Liver (tissue), 9 donors: ENCODE results near the gene GTF2E1. TPM values are rescaled to one million over a fixed set of nuclear protein-coding genes. Genes with fewer than 3 reads are reported as not detected.

ENCODE experiments used
- DNase-seq: peaks from one replicate; pipeline ENCODE4 v3.0.0-alpha.2; 2017; ENCODE audit warnings: low spot score
- H3K27ac ChIP-seq, 2 donors: one replicate each; pipeline ENCODE4 v1.7.0; 2013; ENCODE audit warnings: inconsistent platforms in 2 of 2, low read length in 2 of 2, control low read depth in 1 of 2, low read depth in 1 of 2, mild to moderate bottlenecking in 1 of 2
- H3K27me3 ChIP-seq, 4 donors: one replicate each; pipeline versions ENCODE4 v1.6.1 to v1.7.0; 2013; ENCODE audit warnings: low read length in 3 of 4, inconsistent platforms in 1 of 4, mild to moderate bottlenecking in 1 of 4, moderate library complexity in 1 of 4; ENCODE audit not compliant: control insufficient read depth in 4 of 4, insufficient read depth in 4 of 4
- H3K36me3 ChIP-seq, 4 donors: one replicate each; pipeline versions ENCODE4 v1.6.1 to v1.7.0; 2013; ENCODE audit warnings: low read length in 3 of 4, mild to moderate bottlenecking in 3 of 4, low read depth in 1 of 4, moderate library complexity in 1 of 4; ENCODE audit not compliant: control insufficient read depth in 4 of 4, insufficient read depth in 3 of 4
- H3K4me1 ChIP-seq, 4 donors: one replicate each; pipeline versions ENCODE4 v1.6.1 to v1.7.0; 2013; ENCODE audit warnings: low read length in 3 of 4, mild to moderate bottlenecking in 3 of 4, moderate library complexity in 1 of 4; ENCODE audit not compliant: control insufficient read depth in 4 of 4, insufficient read depth in 4 of 4
- H3K4me3 ChIP-seq, 3 donors: one replicate each; pipeline versions ENCODE4 v1.6.1 to v1.7.0; 2013; ENCODE audit warnings: low read length in 3 of 3, control low read depth in 1 of 3, low read depth in 1 of 3, mild to moderate bottlenecking in 1 of 3
- H3K9ac ChIP-seq, 2 donors: one replicate each; pipeline ENCODE4 v1.7.0; 2013; ENCODE audit warnings: low read length in 2 of 2, mild to moderate bottlenecking in 2 of 2, moderate library complexity in 2 of 2, control low read depth in 1 of 2, low read depth in 1 of 2
- H3K9me3 ChIP-seq, 4 donors: one replicate each; pipeline versions ENCODE4 v1.6.1 to v1.7.0; 2013; ENCODE audit warnings: low read length in 3 of 4; ENCODE audit not compliant: control insufficient read depth in 4 of 4
- FOXA1 ChIP-seq: IDR thresholded peaks from 2 replicates; pipeline ENCODE4 v1.6.1; 2016; ENCODE audit warnings: antibody characterized with exemption
- FOXA2 ChIP-seq: IDR thresholded peaks from 2 replicates; pipeline ENCODE4 v1.6.1; 2016; ENCODE audit warnings: antibody characterized with exemption
- GABPA ChIP-seq, 2 donors: IDR thresholded peaks in 1 of 2; conservative IDR thresholded peaks in 1 of 2; 2 replicates each; pipeline ENCODE4 v1.6.1; 2016; ENCODE audit warnings: antibody characterized with exemption in 2 of 2, mild to moderate bottlenecking in 1 of 2, moderate library complexity in 1 of 2
- HNF4G ChIP-seq: IDR thresholded peaks from 2 replicates; pipeline ENCODE4 v1.6.1; 2016; ENCODE audit warnings: antibody characterized with exemption
- JUND ChIP-seq, 2 donors: IDR thresholded peaks; 2 replicates each; pipeline ENCODE4 v1.6.1; 2016; ENCODE audit warnings: antibody characterized with exemption in 2 of 2
- NR2F2 ChIP-seq: IDR thresholded peaks from 2 replicates; pipeline ENCODE4 v1.6.1; 2016; ENCODE audit warnings: antibody characterized with exemption
- RAD21 ChIP-seq, 2 donors: IDR thresholded peaks; 2 replicates each; pipeline ENCODE4 v1.6.1; 2016; ENCODE audit warnings: antibody characterized with exemption in 2 of 2, mild to moderate bottlenecking in 2 of 2
- RXRA ChIP-seq, 2 donors: IDR thresholded peaks; 2 replicates each; pipeline ENCODE4 v1.6.1; 2017 to 2018; ENCODE audit warnings: antibody characterized with exemption in 2 of 2, mild to moderate bottlenecking in 1 of 2
- SP1 ChIP-seq: IDR thresholded peaks from 2 replicates; pipeline ENCODE4 v1.6.1; 2018; ENCODE audit warnings: antibody characterized with exemption, mild to moderate bottlenecking
- TAF1 ChIP-seq: conservative IDR thresholded peaks from 2 replicates; pipeline ENCODE4 v1.6.1; 2016; ENCODE audit warnings: antibody characterized with exemption, mild to moderate bottlenecking
- YY1 ChIP-seq: IDR thresholded peaks from 2 replicates; pipeline ENCODE4 v1.6.1; 2016; ENCODE audit warnings: antibody characterized with exemption, mild to moderate bottlenecking
- polyA plus RNA-seq, 2 donors: library from polyadenylated mRNA; stranded (reverse) in 1 of 2; unstranded in 1 of 2; fragments of 200-250 nt in 1 of 2; fragments of >200 nt in 1 of 2; fragmentation: Nextera tagmentation in 1 of 2; extraction: Ambion mirVana in 1 of 2; gene quantifications; one replicate each; pipeline versions ENCODE4 v1.2.1 to v1.2.3, GENCODE V29; 2013 to 2015
- total RNA-seq, 2 donors: library from RNA; depleted of rRNA; stranded (reverse); fragments of >200 nt; gene quantifications; one replicate each; pipeline ENCODE4 v1.2.3, GENCODE V29; 2014
- TF ChIP-seq, protein P1 (sequence below): fragments of 150-350 bp; IDR thresholded peaks from 2 replicates; pipeline ENCODE4 v1.5.1; 2017; ENCODE audit warnings: improper control_type of control experiment, low read depth, low read length; ENCODE audit not compliant: missing input control
- TF ChIP-seq, protein P2 (sequence below): IDR thresholded peaks from 2 replicates; pipeline ENCODE4 v1.6.1; 2016; ENCODE audit warnings: antibody characterized with exemption, mild to moderate bottlenecking
- TF ChIP-seq, protein P3 (sequence below): IDR thresholded peaks from 2 replicates; pipeline ENCODE4 v1.6.1; 2016; ENCODE audit warnings: antibody characterized with exemption
- TF ChIP-seq, protein P4 (sequence below): IDR thresholded peaks from 2 replicates; pipeline ENCODE4 v1.6.1; 2016; ENCODE audit warnings: antibody characterized with exemption
- TF ChIP-seq, protein P5 (sequence below): IDR thresholded peaks from 2 replicates; pipeline ENCODE4 v1.6.1; 2016; ENCODE audit warnings: antibody characterized with exemption
- donor health status: healthy.
- donor health status: healthy.
- donor health status: healthy.
- donor health status: healthy.
- donor health status: healthy.

The GTF2E1 gene
- total and polyA plus RNA-seq, 4 donors = 2.3 to 9.5 (median 3.9) TPM

DNA sequence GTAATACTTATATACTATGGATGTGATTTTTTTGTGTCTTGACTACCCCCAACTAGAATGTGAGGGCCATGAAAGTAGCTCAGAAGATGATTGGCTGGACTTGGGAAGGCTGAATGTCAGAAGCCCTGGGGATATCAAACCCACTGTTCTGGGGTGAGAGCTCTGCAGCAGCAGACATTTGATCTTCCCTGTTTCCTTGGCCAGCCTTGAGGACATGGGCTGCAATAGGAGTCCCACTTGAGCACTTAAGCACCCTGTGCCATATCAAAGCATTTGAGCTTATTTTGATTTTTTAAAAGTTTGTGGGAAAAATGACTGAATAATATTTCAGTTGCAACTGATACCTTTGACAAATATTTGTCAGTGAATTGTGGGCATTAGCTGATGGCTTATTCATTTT, 21.7 kb downstream of the GTF2E1 start:
- no peak for DNase-seq
- peaks cover 0 to 15% (median 12%) of the 10 kb centered on the region in 4 donors for H3K4me1 ChIP-seq
- H3K9me3 ChIP-seq = no peaks in the 10 kb centered on the region
- no peaks in the 10 kb centered on the region for H3K36me3 ChIP-seq
- H3K27me3 ChIP-seq = no peaks in the 10 kb centered on the region
- H3K27ac ChIP-seq = no peak overlapping the region
- no peak overlapping the region for H3K4me3 ChIP-seq
- TF ChIP-seq, protein P1, sequence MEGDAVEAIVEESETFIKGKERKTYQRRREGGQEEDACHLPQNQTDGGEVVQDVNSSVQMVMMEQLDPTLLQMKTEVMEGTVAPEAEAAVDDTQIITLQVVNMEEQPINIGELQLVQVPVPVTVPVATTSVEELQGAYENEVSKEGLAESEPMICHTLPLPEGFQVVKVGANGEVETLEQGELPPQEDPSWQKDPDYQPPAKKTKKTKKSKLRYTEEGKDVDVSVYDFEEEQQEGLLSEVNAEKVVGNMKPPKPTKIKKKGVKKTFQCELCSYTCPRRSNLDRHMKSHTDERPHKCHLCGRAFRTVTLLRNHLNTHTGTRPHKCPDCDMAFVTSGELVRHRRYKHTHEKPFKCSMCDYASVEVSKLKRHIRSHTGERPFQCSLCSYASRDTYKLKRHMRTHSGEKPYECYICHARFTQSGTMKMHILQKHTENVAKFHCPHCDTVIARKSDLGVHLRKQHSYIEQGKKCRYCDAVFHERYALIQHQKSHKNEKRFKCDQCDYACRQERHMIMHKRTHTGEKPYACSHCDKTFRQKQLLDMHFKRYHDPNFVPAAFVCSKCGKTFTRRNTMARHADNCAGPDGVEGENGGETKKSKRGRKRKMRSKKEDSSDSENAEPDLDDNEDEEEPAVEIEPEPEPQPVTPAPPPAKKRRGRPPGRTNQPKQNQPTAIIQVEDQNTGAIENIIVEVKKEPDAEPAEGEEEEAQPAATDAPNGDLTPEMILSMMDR = no peak
- TF ChIP-seq YY1 (no peak), RXRA (IDR thresholded peaks at IDR 0.05) (no peak), FOXA1 (no peak), RAD21 (IDR thresholded peaks at IDR 0.05) (no peak), FOXA2 (no peak), HNF4G (no peak), SP1 (no peak), GABPA (IDR thresholded peaks at IDR 0.05 in 1 of 2, conservative IDR thresholded peaks at IDR 0.05 in 1 of 2) (no peak), TAF1 (no peak)
- TF ChIP-seq, protein P2, sequence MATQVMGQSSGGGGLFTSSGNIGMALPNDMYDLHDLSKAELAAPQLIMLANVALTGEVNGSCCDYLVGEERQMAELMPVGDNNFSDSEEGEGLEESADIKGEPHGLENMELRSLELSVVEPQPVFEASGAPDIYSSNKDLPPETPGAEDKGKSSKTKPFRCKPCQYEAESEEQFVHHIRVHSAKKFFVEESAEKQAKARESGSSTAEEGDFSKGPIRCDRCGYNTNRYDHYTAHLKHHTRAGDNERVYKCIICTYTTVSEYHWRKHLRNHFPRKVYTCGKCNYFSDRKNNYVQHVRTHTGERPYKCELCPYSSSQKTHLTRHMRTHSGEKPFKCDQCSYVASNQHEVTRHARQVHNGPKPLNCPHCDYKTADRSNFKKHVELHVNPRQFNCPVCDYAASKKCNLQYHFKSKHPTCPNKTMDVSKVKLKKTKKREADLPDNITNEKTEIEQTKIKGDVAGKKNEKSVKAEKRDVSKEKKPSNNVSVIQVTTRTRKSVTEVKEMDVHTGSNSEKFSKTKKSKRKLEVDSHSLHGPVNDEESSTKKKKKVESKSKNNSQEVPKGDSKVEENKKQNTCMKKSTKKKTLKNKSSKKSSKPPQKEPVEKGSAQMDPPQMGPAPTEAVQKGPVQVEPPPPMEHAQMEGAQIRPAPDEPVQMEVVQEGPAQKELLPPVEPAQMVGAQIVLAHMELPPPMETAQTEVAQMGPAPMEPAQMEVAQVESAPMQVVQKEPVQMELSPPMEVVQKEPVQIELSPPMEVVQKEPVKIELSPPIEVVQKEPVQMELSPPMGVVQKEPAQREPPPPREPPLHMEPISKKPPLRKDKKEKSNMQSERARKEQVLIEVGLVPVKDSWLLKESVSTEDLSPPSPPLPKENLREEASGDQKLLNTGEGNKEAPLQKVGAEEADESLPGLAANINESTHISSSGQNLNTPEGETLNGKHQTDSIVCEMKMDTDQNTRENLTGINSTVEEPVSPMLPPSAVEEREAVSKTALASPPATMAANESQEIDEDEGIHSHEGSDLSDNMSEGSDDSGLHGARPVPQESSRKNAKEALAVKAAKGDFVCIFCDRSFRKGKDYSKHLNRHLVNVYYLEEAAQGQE = no peak
- TF ChIP-seq, protein P3, sequence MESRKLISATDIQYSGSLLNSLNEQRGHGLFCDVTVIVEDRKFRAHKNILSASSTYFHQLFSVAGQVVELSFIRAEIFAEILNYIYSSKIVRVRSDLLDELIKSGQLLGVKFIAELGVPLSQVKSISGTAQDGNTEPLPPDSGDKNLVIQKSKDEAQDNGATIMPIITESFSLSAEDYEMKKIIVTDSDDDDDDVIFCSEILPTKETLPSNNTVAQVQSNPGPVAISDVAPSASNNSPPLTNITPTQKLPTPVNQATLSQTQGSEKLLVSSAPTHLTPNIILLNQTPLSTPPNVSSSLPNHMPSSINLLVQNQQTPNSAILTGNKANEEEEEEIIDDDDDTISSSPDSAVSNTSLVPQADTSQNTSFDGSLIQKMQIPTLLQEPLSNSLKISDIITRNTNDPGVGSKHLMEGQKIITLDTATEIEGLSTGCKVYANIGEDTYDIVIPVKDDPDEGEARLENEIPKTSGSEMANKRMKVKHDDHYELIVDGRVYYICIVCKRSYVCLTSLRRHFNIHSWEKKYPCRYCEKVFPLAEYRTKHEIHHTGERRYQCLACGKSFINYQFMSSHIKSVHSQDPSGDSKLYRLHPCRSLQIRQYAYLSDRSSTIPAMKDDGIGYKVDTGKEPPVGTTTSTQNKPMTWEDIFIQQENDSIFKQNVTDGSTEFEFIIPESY = no peak
- TF ChIP-seq, protein P4, sequence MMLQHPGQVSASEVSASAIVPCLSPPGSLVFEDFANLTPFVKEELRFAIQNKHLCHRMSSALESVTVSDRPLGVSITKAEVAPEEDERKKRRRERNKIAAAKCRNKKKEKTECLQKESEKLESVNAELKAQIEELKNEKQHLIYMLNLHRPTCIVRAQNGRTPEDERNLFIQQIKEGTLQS = no peak
- H3K9ac ChIP-seq = no peak overlapping the region

DNA sequence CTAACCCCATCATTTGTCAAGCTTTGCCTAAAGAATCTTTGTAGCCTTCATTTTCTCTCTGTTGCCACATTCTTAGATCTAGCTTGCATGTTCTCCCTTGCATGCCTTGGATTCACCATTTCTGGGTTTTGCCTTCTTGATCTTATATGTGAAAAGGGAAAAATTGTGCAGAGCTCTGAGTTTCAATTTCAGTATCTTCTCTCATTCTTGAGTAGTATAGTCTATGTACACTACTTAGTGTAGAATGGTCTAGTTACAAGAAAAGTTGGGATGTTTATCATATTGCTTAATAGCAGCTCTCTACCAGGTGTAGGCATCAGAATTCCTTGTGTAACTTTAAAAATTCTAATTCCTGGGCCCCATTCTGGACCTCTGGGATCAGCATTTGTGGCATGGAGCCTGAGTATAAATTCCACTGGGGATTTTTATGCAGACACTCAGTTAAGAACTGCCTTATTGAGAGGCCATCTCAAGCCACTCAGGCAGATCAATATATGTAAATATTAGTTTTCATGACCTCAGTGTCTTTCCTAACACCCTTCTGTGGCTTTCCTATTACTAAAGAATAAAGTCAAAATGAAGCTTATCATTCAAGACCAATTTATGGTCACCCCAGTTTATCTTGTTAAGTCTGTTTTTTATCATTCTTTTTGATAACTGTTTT, 23.4 kb downstream of the GTF2E1 start:
- DNase-seq = no peak
- no peak overlapping the region for H3K4me3 ChIP-seq
- H3K9ac ChIP-seq = no peak overlapping the region
- no peaks in the 10 kb centered on the region for H3K36me3 ChIP-seq
- H3K27me3 ChIP-seq = no peaks in the 10 kb centered on the region
- no peaks in the 10 kb centered on the region for H3K9me3 ChIP-seq
- H3K27ac ChIP-seq = no peak overlapping the region
- H3K4me1 ChIP-seq = peaks cover 0 to 15% (median 12%) of the 10 kb centered on the region in 4 donors
- TF ChIP-seq, protein P3 = peak; percentile 19
- TF ChIP-seq, protein P2 = no peak
- TF ChIP-seq YY1 (peak; percentile 71), RAD21 (IDR thresholded peaks at IDR 0.05) (no peak), FOXA1 (no peak), SP1 (peak; percentile 9), RXRA (IDR thresholded peaks at IDR 0.05) (peak; percentile 7 to 37), GABPA (IDR thresholded peaks at IDR 0.05 in 1 of 2, conservative IDR thresholded peaks at IDR 0.05 in 1 of 2) (peak in 1 of 2 donors; percentile 7), JUND (IDR thresholded peaks at IDR 0.05) (no peak), NR2F2 (no peak), TAF1 (no peak), HNF4G (no peak), FOXA2 (no peak)
- TF ChIP-seq, protein P5, sequence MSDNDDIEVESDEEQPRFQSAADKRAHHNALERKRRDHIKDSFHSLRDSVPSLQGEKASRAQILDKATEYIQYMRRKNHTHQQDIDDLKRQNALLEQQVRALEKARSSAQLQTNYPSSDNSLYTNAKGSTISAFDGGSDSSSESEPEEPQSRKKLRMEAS = peak; percentile 26
- TF ChIP-seq, protein P4 = no peak
